COLO829 (cell line): Measurements from ENCODE around the gene SMCHD1.
A peak's percentile ranks its signal among the peaks of the same experiment; 100 is the strongest.

ENCODE experiments used
- DNase-seq: peaks from one replicate; pipeline ENCODE4 v3.0.0; 2012; ENCODE audit warnings: low spot score

SMCHD1 gene

DNA sequence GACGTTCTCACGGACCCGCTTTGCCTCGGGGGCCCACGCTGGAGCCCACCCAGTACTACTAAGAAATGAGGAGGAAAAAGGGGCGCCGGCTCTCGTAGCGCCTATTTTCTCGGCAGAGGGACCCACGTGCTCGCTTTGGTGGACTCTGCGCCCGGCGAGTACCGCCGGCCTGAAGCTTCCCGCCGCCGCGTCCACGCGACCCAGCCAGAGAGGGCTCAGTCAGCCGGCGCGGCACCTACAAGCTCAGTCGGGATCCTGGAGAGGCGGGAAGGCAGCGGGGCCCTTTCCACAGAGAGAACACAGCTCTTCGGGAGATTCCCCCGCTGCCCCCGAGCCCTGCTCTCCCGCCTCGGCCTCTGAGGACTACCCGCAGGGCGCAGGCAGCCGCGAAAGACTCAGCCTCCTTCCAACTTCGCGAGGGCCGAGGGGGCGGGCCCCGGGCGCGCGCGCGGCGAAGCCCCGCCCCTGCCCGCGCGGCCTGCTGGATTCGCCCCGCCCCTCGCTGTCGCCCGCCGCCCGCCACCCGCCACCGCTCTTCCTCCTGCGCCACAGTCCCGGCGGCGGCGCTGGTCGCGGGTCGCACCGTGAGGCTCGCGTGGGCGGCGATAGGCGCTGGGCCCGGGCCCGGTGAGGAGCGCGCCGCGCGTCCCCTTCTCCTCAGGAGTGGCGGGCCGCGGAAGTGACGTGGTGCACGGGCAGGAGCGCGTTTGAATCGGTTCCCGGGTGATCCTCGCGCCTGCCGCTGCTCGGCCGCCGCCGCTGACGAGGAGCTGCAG, at the start of gene SMCHD1:
Gene SMCHD1, plus strand, starts transcription at position 549 of the 776 bp plus-strand sequence. CDS start 350 bp downstream, outside the sequence.
- peak; percentile 35 for DNase-seq

GRCh38 chr18:2606335-2606734, 49.2 kb upstream of the SMCHD1 start:
- no peak for DNase-seq

GRCh38 chr18:2609604-2610003, 45.9 kb upstream of the SMCHD1 start:
- no peak for DNase-seq

GRCh38 chr18:2610549-2610948, 45.0 kb upstream of the SMCHD1 start:
- DNase-seq, result no peak

DNA sequence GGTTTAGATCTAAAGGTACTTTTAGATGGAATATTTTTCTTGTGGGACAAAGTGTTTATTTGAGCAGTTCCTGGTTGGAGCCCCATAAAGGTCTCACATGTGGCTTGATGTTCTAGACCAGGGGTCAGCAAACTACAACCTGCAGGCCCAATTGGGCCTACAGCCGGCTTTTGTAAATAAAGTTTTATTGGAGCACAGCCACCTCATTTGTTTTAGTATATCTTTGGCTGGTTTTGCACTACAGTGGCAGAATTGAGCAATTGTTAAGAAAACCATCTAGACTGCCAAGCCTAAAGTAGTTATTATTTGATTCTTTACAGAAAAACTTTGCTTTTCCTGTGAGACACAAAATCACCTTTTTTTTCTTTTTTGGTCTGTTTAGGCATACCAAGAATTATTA, 42.5 kb upstream of the SMCHD1 start:
- DNase-seq, result no peak

GRCh38 chr18:2617401-2617998, 38.0 kb upstream of the SMCHD1 start:
- DNase-seq, result no peak

DNA sequence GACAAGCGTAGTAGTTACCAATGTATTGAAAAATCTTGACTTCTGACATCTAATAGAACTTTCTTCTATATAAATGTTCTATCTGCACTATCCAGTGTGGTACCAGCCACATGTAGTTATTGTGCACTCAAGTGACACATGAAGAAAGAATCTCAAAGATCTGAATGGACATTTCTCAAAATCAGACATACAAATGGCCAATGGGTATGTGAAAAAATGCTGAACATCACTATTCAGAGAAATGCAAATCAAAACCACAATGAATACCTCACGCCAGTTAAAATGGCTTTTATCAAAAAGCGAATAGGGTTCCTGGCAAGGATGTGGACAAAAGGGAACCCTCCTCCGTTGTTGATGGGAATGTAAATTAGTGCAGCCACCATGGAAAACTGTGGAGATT, 37.5 kb upstream of the SMCHD1 start:
- DNase-seq, result no peak

DNA sequence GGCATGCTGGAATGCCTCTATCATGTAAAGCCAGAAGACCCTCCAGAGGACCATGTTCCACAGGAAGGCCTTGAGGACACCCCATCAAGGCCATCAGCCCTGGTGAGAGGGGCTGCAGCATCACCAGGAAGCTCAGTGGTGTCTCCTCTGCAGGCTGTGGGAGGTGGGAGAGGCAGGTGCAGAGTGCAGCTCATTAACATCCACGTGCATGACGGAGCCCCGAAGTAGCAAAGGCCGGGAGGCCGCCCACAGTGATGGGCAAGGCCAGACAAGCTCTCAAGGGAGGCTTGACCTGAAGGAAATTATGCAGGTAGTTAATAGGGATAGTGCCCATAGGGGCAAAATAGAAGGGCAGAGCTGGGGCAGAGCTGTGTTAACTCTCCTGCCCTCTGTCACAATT, 30.3 kb upstream of the SMCHD1 start:
- no peak for DNase-seq

GRCh38 chr18:2627821-2628276, 27.7 kb upstream of the SMCHD1 start:
- no peak for DNase-seq

DNA sequence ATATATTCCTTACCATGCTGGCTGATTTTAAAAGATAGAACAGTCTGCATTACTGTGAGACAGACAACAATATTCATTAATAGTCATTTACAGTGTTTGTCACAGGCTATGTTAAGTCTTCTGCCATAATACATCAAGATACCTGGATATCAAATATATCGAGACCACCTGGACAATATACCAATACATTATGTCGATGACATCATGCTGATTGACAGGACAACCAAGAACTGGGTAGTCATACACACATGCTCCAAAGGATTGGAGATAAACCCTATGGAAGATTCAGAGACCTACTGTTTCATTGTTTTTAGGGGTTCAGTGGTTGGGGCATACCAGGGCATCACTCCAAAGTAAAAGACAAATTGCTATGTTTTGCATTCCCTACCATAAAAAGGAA, 26.5 kb upstream of the SMCHD1 start:
- no peak for DNase-seq

- DNase-seq, result no peak
These were observed 19.9 kb upstream of the SMCHD1 start for GRCh38 chr18:2635586-2635985.

- DNase-seq, result no peak
These were observed 19.3 kb upstream of the SMCHD1 start for GRCh38 chr18:2636126-2636631.

GRCh38 chr18:2641638-2642037, 13.9 kb upstream of the SMCHD1 start:
- no peak for DNase-seq

DNA sequence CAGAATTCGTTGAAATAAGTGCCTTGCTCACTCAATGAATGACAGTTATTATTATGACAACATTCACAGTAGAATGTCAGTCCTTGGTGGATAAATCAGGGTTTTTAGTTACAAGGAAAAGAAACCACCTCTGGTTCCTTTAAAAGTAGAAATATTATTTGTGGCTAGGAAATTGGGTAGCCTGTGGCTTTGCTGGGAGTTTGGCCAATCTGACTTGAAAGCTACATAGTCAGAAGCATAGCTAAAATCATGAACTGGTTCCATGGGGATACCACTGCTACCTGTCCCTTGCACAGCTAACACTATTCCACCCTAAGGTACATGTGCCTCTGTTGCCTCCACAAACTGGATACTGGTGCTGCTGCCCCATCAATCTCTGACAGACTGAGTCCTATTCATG, 12.8 kb upstream of the SMCHD1 start:
- no peak for DNase-seq

GRCh38 chr18:2644535-2644934, 11.0 kb upstream of the SMCHD1 start:
- no peak for DNase-seq

DNA sequence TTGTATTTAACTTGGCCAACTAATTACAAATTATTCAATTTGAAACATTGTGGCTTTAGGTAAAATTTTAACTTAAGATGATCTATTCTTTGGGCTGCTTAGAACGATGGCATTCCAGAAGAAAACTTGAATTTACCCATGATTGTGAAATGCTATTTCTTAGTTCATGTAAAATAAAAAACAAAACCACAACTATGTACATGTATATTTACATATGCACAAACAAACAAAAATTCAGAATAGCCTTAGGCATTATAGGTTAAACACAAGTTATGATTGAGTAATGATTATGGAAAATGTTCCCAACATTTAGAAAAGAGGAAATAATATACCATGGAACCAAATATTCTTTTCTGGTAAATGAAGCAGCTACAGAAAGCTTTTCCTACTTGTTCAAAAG, 3.5 kb upstream of the SMCHD1 start:
- DNase-seq, result no peak

GRCh38 chr18:2653467-2653866, 2.1 kb upstream of the SMCHD1 start:
- no peak for DNase-seq

DNA sequence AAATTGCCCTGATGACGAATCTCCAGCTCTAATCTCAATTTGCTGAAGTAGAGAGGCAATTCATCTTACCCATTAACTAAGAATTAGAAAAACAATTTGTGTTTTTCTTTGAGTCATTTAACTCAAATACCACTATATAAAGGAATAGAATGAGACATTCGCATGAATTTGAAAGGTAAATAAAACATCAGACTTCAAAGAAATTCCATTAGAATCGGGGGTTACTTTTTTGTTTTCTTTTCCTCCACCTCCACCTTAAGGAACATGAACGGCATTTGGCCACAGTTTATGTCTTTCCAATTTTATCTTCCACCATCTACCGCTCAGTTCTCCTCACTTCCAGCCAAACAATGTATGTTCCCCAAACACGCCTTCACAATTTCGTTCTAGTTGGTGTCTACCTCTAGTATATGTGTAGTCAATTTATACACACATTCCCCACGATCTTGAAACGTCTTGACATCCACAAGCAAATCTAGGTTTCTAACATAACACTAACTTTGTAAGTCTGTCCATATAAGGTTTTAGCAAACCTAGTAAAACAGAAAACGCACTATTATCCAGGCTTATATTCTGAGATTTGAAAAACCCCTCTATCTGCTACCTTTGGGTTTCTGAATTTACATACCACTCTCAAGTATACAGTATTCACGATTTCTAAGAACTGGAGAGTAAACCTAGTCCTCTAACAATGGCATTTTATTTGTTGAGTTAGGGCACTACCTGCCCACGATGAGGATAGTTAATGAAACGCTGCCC, 1.2 kb upstream of the SMCHD1 start:
- DNase-seq, result no peak

DNA sequence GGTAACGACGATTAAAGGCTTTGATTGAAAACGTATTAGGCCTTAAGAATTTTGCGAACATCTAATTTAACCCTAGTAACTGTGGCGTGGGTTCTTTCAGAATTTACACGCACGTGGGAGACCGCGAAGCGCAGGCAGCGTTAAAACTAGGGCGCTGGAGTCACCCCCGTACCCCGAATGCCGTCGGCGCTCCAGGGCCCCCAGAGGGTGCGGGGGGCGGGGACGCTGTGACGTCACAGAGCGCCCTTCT, 673 bp upstream of the SMCHD1 start:
- DNase-seq, result no peak

- no peak for DNase-seq
These were observed 369 bp downstream of the SMCHD1 start for GRCh38 chr18:2655954-2656236.

DNA sequence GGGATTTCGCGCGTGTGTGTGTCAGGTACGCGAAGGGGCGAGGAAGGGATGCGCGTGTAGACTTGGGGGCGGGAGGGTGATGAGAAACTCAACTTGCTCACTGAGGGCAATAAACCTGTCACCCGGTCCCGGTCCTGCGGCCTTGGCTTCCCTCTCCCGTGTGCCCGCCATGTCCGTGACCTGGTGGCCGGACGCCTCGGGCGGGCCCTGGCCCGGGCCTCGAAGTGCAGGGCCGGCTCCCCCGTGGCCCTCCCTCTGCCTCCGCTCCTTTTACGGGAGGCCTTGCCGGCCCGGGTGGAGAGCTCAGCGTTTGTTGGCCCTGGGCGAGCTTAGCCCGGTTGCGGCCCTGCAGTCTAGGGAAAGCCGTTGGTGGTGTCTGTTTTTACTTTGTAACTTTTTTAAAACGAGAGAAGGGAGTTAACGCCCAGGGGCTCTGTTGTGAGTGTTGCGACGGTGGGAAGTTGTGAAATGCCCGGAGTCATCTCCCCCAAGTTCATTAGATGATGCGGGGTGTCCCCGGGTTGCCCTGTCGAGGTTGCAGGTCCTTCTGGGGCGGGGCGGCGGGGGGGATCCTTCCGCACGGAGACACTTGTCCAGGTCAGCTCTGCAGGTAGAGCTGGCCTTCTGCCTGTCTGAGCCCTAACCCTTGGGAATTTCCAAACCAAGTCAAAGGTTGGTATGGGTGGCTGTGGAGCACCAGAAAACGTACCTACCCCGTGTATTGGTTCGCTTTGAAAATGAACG, 883 bp downstream of the SMCHD1 start:
- DNase-seq, result no peak

DNA sequence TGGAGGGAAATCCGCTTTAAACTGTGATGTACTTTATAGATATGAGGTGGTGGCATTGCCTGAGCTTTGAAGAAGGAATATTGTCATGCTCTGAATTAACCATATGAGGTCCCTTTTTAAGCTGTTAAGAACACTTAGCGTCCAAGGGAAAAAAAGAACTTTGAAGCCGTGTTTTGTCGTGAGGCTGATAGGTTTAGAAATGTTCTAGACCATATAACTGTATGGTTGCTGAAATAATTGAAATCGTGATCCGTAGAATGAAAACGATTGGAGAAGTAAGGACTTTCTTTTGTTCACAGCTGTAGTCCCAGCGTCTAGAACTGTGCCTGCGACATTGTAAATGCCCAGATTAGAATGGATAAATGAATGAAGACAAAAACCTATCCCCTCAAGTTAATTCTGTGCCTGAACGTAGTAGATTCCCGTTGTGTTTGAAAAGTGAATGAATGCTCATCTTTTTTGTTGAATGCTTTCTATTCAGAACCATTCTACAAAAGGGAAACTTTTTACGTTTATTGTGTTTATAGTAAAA, 1.5 kb downstream of the SMCHD1 start:
- DNase-seq, result no peak
